H1 (cell line): ENCODE results near the gene CPA3. TPM values are rescaled to one million over a fixed set of nuclear protein-coding genes. Genes with fewer than 3 reads are reported as not detected.
A peak's percentile ranks its signal among the peaks of the same experiment; 100 is the strongest.

ENCODE experiments used
- CTCF ChIA-PET: fragments of 300-600 bp; sonication (Branson Sonifier 250); formaldehyde crosslinking; loops from one replicate; lab custom pipeline; 2021; ENCODE audit not compliant: partially characterized antibody; lab: Charles Lee
- POLR2A ChIA-PET: fragments of 300-600 bp; sonication (Branson Sonifier 250); formaldehyde crosslinking; loops from one replicate; lab custom pipeline; 2021; ENCODE audit warnings: inconsistent platforms; ENCODE audit not compliant: partially characterized antibody; lab: Charles Lee
- DNase-seq, 2 experiments: peaks; one replicate each; pipeline versions ENCODE4 v3.0.0 to v3.0.0-alpha.2; 2010 to 2022; ENCODE audit warnings: low spot score in 2 of 2, low read depth in 1 of 2, mixed read lengths in 1 of 2
- FAIRE-seq: peaks from 2 replicates; lab custom pipeline; 2011; peaks lifted over from hg19 to GRCh38; lab: Jason Lieb, UNC
- H2AFZ ChIP-seq: 2 replicates; pipeline ENCODE4 v1.8.1; 2012; ENCODE audit warnings: low read length, inconsistent platforms
- H2AK5ac ChIP-seq: 2 replicates; pipeline ENCODE4 v1.6.1; 2013; ENCODE audit warnings: low read depth, low read length
- H2BK120ac ChIP-seq: replicated peaks from 2 replicates; pipeline ENCODE3; 2013; ENCODE audit warnings: low read depth, low read length, inconsistent platforms
- H2BK12ac ChIP-seq: 2 replicates; pipeline ENCODE4 v1.6.1; 2013; ENCODE audit warnings: low read depth, low read length
- H2BK15ac ChIP-seq: 2 replicates; pipeline ENCODE4 v1.6.1; 2013; ENCODE audit warnings: low read length
- H2BK20ac ChIP-seq: 2 replicates; pipeline ENCODE4 v1.6.1; 2013; ENCODE audit warnings: low read length
- H2BK5ac ChIP-seq: 2 replicates; pipeline ENCODE4 v1.6.1; 2013; ENCODE audit warnings: low read depth, low read length
- H3K14ac ChIP-seq: 2 replicates; pipeline ENCODE4 v1.6.1; 2013; ENCODE audit warnings: inconsistent platforms; ENCODE audit not compliant: insufficient read length
- H3K18ac ChIP-seq: 2 replicates; pipeline ENCODE4 v1.6.1; 2013; ENCODE audit warnings: low read length; ENCODE audit errors: extremely low read depth
- H3K23ac ChIP-seq: 2 replicates; pipeline ENCODE4 v1.6.1; 2013; ENCODE audit warnings: inconsistent platforms; ENCODE audit not compliant: insufficient read length
- H3K23me2 ChIP-seq: 2 replicates; pipeline ENCODE4 v1.6.1; 2013; ENCODE audit warnings: low read depth, low read length
- H3K27ac ChIP-seq: 2 replicates; pipeline ENCODE4 v1.6.1; 2011; ENCODE audit warnings: low read depth, low read length, inconsistent platforms
- H3K27me3 ChIP-seq, 4 experiments: replicated peaks in 1 of 4; 1 replicate in 1 of 4; 2 replicates in 3 of 4; pipeline versions ENCODE4 v1.6.1 to v1.8.1; 2011 to 2013; ENCODE audit warnings: low read length in 3 of 4, mild to moderate bottlenecking in 3 of 4, inconsistent platforms in 2 of 4, mixed read lengths in 2 of 4, moderate library complexity in 1 of 4; ENCODE audit not compliant: control insufficient read depth in 3 of 4, insufficient read depth in 3 of 4; ENCODE audit errors: extremely low read depth in 1 of 4
- H3K36me3 ChIP-seq, 4 experiments: 2 replicates each; pipeline versions ENCODE4 v1.6.1 to v1.8.1; 2011 to 2013; ENCODE audit warnings: mild to moderate bottlenecking in 4 of 4, low read length in 3 of 4, moderate library complexity in 2 of 4, control low read depth in 1 of 4, inconsistent platforms in 1 of 4; ENCODE audit not compliant: insufficient read depth in 4 of 4, control insufficient read depth in 2 of 4
- H3K4ac ChIP-seq: replicated peaks from 2 replicates; pipeline ENCODE3; 2013; ENCODE audit warnings: low read length, low read depth, mixed read lengths, inconsistent platforms; ENCODE audit not compliant: insufficient read length
- H3K4me1 ChIP-seq, 4 experiments: replicated peaks in 1 of 4; 1 replicate in 1 of 4; 2 replicates in 3 of 4; pipeline versions ENCODE4 v1.6.1 to v1.8.1; 2011 to 2013; ENCODE audit warnings: low read length in 3 of 4, inconsistent platforms in 2 of 4, mixed read lengths in 1 of 4; ENCODE audit not compliant: insufficient read depth in 4 of 4, control insufficient read depth in 3 of 4
- H3K4me2 ChIP-seq, 2 experiments: 2 replicates each; pipeline versions ENCODE4 v1.6.1 to v1.8.1; 2011 to 2013; ENCODE audit warnings: low read depth in 2 of 2, low read length in 2 of 2, control low read depth in 1 of 2, inconsistent platforms in 1 of 2, mild to moderate bottlenecking in 1 of 2; ENCODE audit not compliant: insufficient read depth in 1 of 2
- H3K4me3 ChIP-seq, 4 experiments: fragments of 200-600, 300-600 bp in 1 of 4; sonication (generic), shearing (Covaris generic), sonication (Bioruptor Twin) in 1 of 4; 2 replicates each; pipeline versions ENCODE4 v1.5.1 to v1.8.1; 2011 to 2016; ENCODE audit warnings: low read length in 4 of 4, low read depth in 3 of 4, control low read depth in 2 of 4, inconsistent platforms in 2 of 4, mild to moderate bottlenecking in 2 of 4, mixed read lengths in 1 of 4, moderate library complexity in 1 of 4; ENCODE audit not compliant: insufficient read depth in 2 of 4; ENCODE audit errors: extremely low read depth in 1 of 4
- H3K56ac ChIP-seq: replicated peaks from 2 replicates; pipeline ENCODE3; 2013; ENCODE audit warnings: low read depth, mild to moderate bottlenecking, mixed read lengths, low read length, inconsistent platforms; ENCODE audit not compliant: insufficient read length
- H3K79me1 ChIP-seq: 2 replicates; pipeline ENCODE4 v1.6.1; 2013; ENCODE audit warnings: low read depth, low read length, control low read depth
- H3K79me2 ChIP-seq, 2 experiments: 2 replicates each; pipeline versions ENCODE4 v1.6.1 to v1.8.1; 2012 to 2013; ENCODE audit warnings: low read length in 2 of 2, mild to moderate bottlenecking in 2 of 2, inconsistent platforms in 1 of 2; ENCODE audit not compliant: insufficient read depth in 2 of 2, control insufficient read depth in 1 of 2
- H3K9ac ChIP-seq, 4 experiments: replicated peaks in 1 of 4; 1 replicate in 1 of 4; 2 replicates in 3 of 4; pipeline versions ENCODE4 v1.6.1 to v1.8.1; 2011 to 2013; ENCODE audit warnings: low read depth in 3 of 4, low read length in 3 of 4, control low read depth in 2 of 4, mild to moderate bottlenecking in 2 of 4, moderate library complexity in 2 of 4, inconsistent platforms in 1 of 4; ENCODE audit errors: extremely low read depth in 1 of 4
- H3K9me3 ChIP-seq, 2 experiments: 2 replicates each; pipeline versions ENCODE4 v1.6.1 to v1.8.1; 2012 to 2013; ENCODE audit warnings: mild to moderate bottlenecking in 2 of 2, moderate library complexity in 2 of 2, control low read depth in 1 of 2, inconsistent platforms in 1 of 2, low read depth in 1 of 2, low read length in 1 of 2, mixed read lengths in 1 of 2; ENCODE audit not compliant: insufficient read depth in 2 of 2
- H4K20me1 ChIP-seq, 2 experiments: replicated peaks in 1 of 2; 2 replicates each; pipeline versions ENCODE3 to v1.8.1; 2011 to 2013; ENCODE audit warnings: inconsistent platforms in 2 of 2, low read length in 2 of 2, mild to moderate bottlenecking in 1 of 2; ENCODE audit not compliant: insufficient read depth in 2 of 2, control insufficient read depth in 1 of 2
- H4K5ac ChIP-seq: 2 replicates; pipeline ENCODE4 v1.6.1; 2013; ENCODE audit warnings: low read length, low read depth, mixed read lengths, inconsistent platforms; ENCODE audit not compliant: insufficient read length
- H4K8ac ChIP-seq: 2 replicates; pipeline ENCODE4 v1.8.0; 2013; ENCODE audit warnings: mild to moderate bottlenecking, moderate library complexity, low read length, inconsistent platforms; ENCODE audit not compliant: insufficient read depth; ENCODE audit errors: extremely low read depth
- H4K91ac ChIP-seq: replicated peaks from 2 replicates; pipeline ENCODE3; 2013; ENCODE audit warnings: low read length, mixed read lengths, inconsistent platforms; ENCODE audit not compliant: insufficient read length
- BACH1 ChIP-seq: IDR thresholded peaks from 2 replicates; pipeline ENCODE4 v1.6.1; 2012; ENCODE audit warnings: low read length, improper control_type of control experiment
- CHD2 ChIP-seq: IDR thresholded peaks from 2 replicates; pipeline ENCODE4 v1.6.1; 2012; ENCODE audit warnings: low read length, improper control_type of control experiment
- EGR1 ChIP-seq: IDR thresholded peaks from 2 replicates; pipeline ENCODE4 v1.6.1; 2011; ENCODE audit warnings: low read depth, low read length, borderline replicate concordance
- GTF2F1 ChIP-seq: IDR thresholded peaks from 2 replicates; pipeline ENCODE4 v1.6.1; 2012; ENCODE audit warnings: low read depth, low read length, improper control_type of control experiment, borderline replicate concordance
- JUN ChIP-seq: IDR thresholded peaks from 2 replicates; pipeline ENCODE4 v1.6.1; 2011; ENCODE audit warnings: low read depth, mild to moderate bottlenecking, improper control_type of control experiment, low read length
- MAFK ChIP-seq: IDR thresholded peaks from 2 replicates; pipeline ENCODE4 v1.6.1; 2012; ENCODE audit warnings: low read depth, mild to moderate bottlenecking, improper control_type of control experiment, low read length
- POLR2A ChIP-seq, 2 experiments: IDR thresholded peaks; 1 replicate in 1 of 2; 2 replicates in 1 of 2; pipeline ENCODE4 v1.6.1; 2011; ENCODE audit warnings: low read depth in 2 of 2, low read length in 2 of 2, mild to moderate bottlenecking in 2 of 2; ENCODE audit errors: control extremely low read depth in 1 of 2
- RBBP5 ChIP-seq: IDR thresholded peaks from 2 replicates; pipeline ENCODE4 v1.7.1; 2012; ENCODE audit warnings: low read depth, mild to moderate bottlenecking, inconsistent platforms, low read length, moderate library complexity, borderline replicate concordance
- RFX5 ChIP-seq: IDR thresholded peaks from 2 replicates; pipeline ENCODE4 v1.6.1; 2011; ENCODE audit warnings: low read depth, low read length, improper control_type of control experiment, borderline replicate concordance
- SAP30 ChIP-seq: fragments of 300-600 bp; sonication (generic); IDR thresholded peaks from 2 replicates; pipeline ENCODE4 v1.7.1; 2012; ENCODE audit warnings: low read length, moderate library complexity, mild to moderate bottlenecking, inconsistent platforms; ENCODE audit not compliant: insufficient read depth, insufficient replicate concordance
- SIN3A ChIP-seq, 2 experiments: IDR thresholded peaks in 1 of 2; conservative IDR thresholded peaks in 1 of 2; 2 replicates each; pipeline ENCODE4 v1.6.1; 2011 to 2012; ENCODE audit warnings: low read length in 2 of 2, improper control_type of control experiment in 1 of 2, low read depth in 1 of 2, mild to moderate bottlenecking in 1 of 2
- SUZ12 ChIP-seq: fragments of 200-600 bp; sonication (generic); IDR thresholded peaks from 2 replicates; pipeline ENCODE4 v1.6.1; 2012; ENCODE audit warnings: mild to moderate bottlenecking, inconsistent platforms, low read length, moderate library complexity, mixed read lengths
- TAF1 ChIP-seq: IDR thresholded peaks from 2 replicates; pipeline ENCODE4 v1.6.1; 2011; ENCODE audit warnings: mild to moderate bottlenecking, low read depth, low read length
- TBP ChIP-seq: IDR thresholded peaks from 2 replicates; pipeline ENCODE4 v1.6.1; 2011; ENCODE audit warnings: low read depth, low read length, improper control_type of control experiment
- WGBS, 2 experiments: shearing (Covaris generic) in 1 of 2; methylation state at CpG; one replicate each; pipeline versions ENCODE4 v1.1.6 to v1.1.7; 2013 to 2015; ENCODE audit warnings: low lambda C conversion rate in 2 of 2, mixed read lengths in 2 of 2, inconsistent platforms in 1 of 2, low coverage in 1 of 2, missing lambda C conversion rate in 1 of 2; ENCODE audit not compliant: insufficient replicate concordance in 2 of 2, insufficient coverage in 1 of 2, insufficient read length in 1 of 2; ENCODE audit errors: extremely low coverage in 1 of 2, missing lambda C conversion rate in 1 of 2; 5-methylcytosine and 5-hydroxymethylcytosine counted together
- polyA plus RNA-seq, 7 experiments: library from polyadenylated mRNA; depleted of rRNA in 3 of 7; stranded (reverse) in 5 of 7; unstranded in 2 of 7; fragments of >200 nt in 5 of 7; fragments of 200-250 nt in 2 of 7; gene quantifications; 1 replicate in 5 of 7; 2 replicates in 1 of 7; 4 replicates in 1 of 7; pipeline versions ENCODE4 v1.2.1 to v1.2.3, GENCODE V29; 2011 to 2013; ENCODE audit warnings: missing spikeins in 2 of 7, mixed read lengths in 2 of 7
- total RNA-seq: library from RNA; stranded (reverse); fragmentation: NEBNext Ultra II Directional; extraction: Animal tissue kit (Norgen Biotek cat#: 25700); gene quantifications from 2 replicates; pipeline ENCODE4 v1.2.1, GENCODE V29; 2021

The CPA3 gene
- total and polyA plus RNA-seq, 2 of the 8 experiments (the other 6 are each of a cell fraction or from before 2014, with no cell fraction given), result not detected

DNA sequence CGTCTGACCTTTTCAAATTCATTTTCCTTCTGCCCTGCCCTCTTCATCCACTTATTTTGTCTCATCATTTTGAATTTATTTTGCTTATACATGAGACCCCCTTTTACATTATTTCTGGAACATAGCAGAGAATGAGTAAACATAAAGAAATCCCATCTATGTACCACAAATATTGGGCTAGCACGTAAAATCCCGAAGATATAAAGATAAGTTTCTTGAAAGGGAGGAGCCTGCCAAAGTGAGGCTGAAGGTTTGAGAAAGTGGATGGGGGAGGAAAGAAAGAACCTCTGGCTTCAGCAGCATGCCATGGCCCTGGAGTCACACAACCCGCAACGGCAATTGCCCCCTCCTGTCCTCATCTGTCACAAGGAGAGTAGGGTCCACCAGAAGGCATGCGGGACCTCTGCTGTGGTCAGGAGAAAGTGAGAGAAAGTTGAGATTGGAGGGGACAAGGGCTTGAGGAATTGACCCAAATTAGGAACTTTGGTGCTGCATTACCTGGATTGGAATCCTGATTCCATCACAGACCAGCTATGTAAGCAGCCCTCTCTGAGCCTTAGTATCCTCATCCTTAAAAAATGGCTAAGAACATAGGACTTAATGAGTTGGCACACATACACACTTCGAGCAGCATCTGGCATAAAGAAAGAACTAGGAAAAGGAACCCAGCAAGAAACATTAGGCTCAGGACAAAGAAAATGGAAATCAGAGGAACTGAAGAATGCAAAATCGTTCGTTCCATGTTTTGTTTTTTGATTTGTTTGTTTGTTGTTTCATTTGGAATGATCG lies 72.6 kb downstream of the CPA3 start:
- POLR2A ChIA-PET, result no interaction called here
- H2BK5ac ChIP-seq, result no peak overlapping the region
- 0 out of 2 replicates have a peak overlapping the region, but pooled peaks have one; percentile 56 for H2AFZ ChIP-seq
- H3K4ac ChIP-seq, result no peak overlapping the region
- no peak overlapping the region for H3K23ac ChIP-seq
- H2BK120ac ChIP-seq, result no peak overlapping the region
- no peak overlapping the region for H2BK20ac ChIP-seq
- no peaks in the 10 kb centered on the region for H3K79me1 ChIP-seq
- CTCF ChIA-PET, result no interaction called here
- no peak overlapping the region for H4K91ac ChIP-seq
- H2AK5ac ChIP-seq, result no peak overlapping the region
- no peak for DNase-seq
- H3K36me3 ChIP-seq, result no peaks in the 10 kb centered on the region
- no peak overlapping the region for H3K4me3 ChIP-seq
- no peak overlapping the region for H3K18ac ChIP-seq
- no peak overlapping the region for H2BK12ac ChIP-seq
- no peaks in the 10 kb centered on the region for H3K27me3 ChIP-seq
- no peak overlapping the region for H3K4me2 ChIP-seq
- no peaks in the 10 kb centered on the region for H4K20me1 ChIP-seq
- no peaks in the 10 kb centered on the region for H3K23me2 ChIP-seq
- no peak overlapping the region for H3K9ac ChIP-seq
- no peaks in the 10 kb centered on the region for H3K79me2 ChIP-seq
- no peak overlapping the region for H3K27ac ChIP-seq
- no peak overlapping the region for H3K56ac ChIP-seq
- H2BK15ac ChIP-seq, result no peak overlapping the region
- no peak overlapping the region for H3K14ac ChIP-seq
- WGBS, 2 experiments, result 91% methylated on average over 10 of the region's 10 CpGs; no CpG with 5 or more reads in 1 of the 2 experiments
- peak overlapping the region; percentile 52; the same call in 1 of the 2 replicates for H4K8ac ChIP-seq
- FAIRE-seq, result no peak
- H4K5ac ChIP-seq, result no peak overlapping the region
- H3K9me3 ChIP-seq, result no peaks in the 10 kb centered on the region
- H3K4me1 ChIP-seq, result no peaks in the 10 kb centered on the region
- TF ChIP-seq GTF2F1, result no peak
- no peak for TF ChIP-seq POLR2A (IDR thresholded peaks at IDR 0.05; ENCODE audit: control extremely low read depth in 1 of 2, low read depth in 2 of 2, low read length in 2 of 2)
- TF ChIP-seq RFX5, result no peak
- no peak for TF ChIP-seq BACH1
- no peak for TF ChIP-seq TBP
- no peak for TF ChIP-seq SIN3A (conservative IDR thresholded peaks at IDR 0.05 in 1 of 2, IDR thresholded peaks at IDR 0.05 in 1 of 2; ENCODE audit: low read depth in 1 of 2, low read length in 2 of 2)
- no peak for TF ChIP-seq SAP30
- TF ChIP-seq MAFK, result no peak
- no peak for TF ChIP-seq RBBP5
- no peak for TF ChIP-seq JUN
- no peak for TF ChIP-seq EGR1
- no peak for TF ChIP-seq CHD2
- no peak for TF ChIP-seq SUZ12
- TF ChIP-seq TAF1, result no peak
